Measurements from ENCODE around the gene APOA1.

- TF ChIP-seq EP300 (IDR thresholded peaks at IDR 0.05): no peak
- no peak for TF ChIP-seq CTCF (IDR thresholded peaks at IDR 0.05)
- no peak for TF ChIP-seq POLR2A (IDR thresholded peaks at IDR 0.05)
- TF ChIP-seq POLR2AphosphoS5 (IDR thresholded peaks at IDR 0.05): no peak
Measured at GRCh38 chr11:116861539-116861938, 24.1 kb upstream of the APOA1 start.

All from gastroesophageal sphincter (tissue), 3 donors.